ENCODE results near the gene FPGT.

DNA sequence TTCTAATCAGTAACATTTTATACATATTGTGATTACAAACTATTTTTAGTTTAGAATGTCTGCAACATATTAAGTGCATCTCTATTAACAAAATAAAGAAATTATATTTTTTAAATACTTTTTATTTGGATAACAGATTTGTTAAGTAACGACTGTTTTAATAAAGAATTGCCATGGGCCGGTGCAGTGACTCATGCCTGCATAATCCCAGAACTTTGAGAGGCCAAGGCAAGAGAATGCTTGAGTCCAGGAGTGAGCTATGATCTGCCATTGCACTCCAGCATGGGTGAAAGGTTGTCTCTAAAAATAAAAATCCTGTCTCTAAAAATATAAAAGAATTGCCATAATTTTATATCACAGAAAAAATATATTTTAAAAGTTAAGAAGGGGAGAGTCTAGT, 4.1 kb upstream of the FPGT start:
- TF ChIP-seq YY1 (IDR thresholded peaks at IDR 0.05): no peak
- TF ChIP-seq, protein P1, sequence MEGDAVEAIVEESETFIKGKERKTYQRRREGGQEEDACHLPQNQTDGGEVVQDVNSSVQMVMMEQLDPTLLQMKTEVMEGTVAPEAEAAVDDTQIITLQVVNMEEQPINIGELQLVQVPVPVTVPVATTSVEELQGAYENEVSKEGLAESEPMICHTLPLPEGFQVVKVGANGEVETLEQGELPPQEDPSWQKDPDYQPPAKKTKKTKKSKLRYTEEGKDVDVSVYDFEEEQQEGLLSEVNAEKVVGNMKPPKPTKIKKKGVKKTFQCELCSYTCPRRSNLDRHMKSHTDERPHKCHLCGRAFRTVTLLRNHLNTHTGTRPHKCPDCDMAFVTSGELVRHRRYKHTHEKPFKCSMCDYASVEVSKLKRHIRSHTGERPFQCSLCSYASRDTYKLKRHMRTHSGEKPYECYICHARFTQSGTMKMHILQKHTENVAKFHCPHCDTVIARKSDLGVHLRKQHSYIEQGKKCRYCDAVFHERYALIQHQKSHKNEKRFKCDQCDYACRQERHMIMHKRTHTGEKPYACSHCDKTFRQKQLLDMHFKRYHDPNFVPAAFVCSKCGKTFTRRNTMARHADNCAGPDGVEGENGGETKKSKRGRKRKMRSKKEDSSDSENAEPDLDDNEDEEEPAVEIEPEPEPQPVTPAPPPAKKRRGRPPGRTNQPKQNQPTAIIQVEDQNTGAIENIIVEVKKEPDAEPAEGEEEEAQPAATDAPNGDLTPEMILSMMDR (IDR thresholded peaks at IDR 0.05; ENCODE audit: low read depth, low read length, missing input control): no peak
- TF ChIP-seq, protein P2, sequence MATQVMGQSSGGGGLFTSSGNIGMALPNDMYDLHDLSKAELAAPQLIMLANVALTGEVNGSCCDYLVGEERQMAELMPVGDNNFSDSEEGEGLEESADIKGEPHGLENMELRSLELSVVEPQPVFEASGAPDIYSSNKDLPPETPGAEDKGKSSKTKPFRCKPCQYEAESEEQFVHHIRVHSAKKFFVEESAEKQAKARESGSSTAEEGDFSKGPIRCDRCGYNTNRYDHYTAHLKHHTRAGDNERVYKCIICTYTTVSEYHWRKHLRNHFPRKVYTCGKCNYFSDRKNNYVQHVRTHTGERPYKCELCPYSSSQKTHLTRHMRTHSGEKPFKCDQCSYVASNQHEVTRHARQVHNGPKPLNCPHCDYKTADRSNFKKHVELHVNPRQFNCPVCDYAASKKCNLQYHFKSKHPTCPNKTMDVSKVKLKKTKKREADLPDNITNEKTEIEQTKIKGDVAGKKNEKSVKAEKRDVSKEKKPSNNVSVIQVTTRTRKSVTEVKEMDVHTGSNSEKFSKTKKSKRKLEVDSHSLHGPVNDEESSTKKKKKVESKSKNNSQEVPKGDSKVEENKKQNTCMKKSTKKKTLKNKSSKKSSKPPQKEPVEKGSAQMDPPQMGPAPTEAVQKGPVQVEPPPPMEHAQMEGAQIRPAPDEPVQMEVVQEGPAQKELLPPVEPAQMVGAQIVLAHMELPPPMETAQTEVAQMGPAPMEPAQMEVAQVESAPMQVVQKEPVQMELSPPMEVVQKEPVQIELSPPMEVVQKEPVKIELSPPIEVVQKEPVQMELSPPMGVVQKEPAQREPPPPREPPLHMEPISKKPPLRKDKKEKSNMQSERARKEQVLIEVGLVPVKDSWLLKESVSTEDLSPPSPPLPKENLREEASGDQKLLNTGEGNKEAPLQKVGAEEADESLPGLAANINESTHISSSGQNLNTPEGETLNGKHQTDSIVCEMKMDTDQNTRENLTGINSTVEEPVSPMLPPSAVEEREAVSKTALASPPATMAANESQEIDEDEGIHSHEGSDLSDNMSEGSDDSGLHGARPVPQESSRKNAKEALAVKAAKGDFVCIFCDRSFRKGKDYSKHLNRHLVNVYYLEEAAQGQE (IDR thresholded peaks at IDR 0.05): no peak
- TF ChIP-seq, protein P3, sequence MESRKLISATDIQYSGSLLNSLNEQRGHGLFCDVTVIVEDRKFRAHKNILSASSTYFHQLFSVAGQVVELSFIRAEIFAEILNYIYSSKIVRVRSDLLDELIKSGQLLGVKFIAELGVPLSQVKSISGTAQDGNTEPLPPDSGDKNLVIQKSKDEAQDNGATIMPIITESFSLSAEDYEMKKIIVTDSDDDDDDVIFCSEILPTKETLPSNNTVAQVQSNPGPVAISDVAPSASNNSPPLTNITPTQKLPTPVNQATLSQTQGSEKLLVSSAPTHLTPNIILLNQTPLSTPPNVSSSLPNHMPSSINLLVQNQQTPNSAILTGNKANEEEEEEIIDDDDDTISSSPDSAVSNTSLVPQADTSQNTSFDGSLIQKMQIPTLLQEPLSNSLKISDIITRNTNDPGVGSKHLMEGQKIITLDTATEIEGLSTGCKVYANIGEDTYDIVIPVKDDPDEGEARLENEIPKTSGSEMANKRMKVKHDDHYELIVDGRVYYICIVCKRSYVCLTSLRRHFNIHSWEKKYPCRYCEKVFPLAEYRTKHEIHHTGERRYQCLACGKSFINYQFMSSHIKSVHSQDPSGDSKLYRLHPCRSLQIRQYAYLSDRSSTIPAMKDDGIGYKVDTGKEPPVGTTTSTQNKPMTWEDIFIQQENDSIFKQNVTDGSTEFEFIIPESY (IDR thresholded peaks at IDR 0.05): no peak
- TF ChIP-seq, protein P4, sequence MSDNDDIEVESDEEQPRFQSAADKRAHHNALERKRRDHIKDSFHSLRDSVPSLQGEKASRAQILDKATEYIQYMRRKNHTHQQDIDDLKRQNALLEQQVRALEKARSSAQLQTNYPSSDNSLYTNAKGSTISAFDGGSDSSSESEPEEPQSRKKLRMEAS (IDR thresholded peaks at IDR 0.05): no peak
- TF ChIP-seq, protein P5, sequence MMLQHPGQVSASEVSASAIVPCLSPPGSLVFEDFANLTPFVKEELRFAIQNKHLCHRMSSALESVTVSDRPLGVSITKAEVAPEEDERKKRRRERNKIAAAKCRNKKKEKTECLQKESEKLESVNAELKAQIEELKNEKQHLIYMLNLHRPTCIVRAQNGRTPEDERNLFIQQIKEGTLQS (IDR thresholded peaks at IDR 0.05): no peak
- TF ChIP-seq JUND (IDR thresholded peaks at IDR 0.05): no peak

Data from liver (tissue), 3 donors.